ENCODE data around the gene GLRA3.
A peak's percentile ranks its signal among the peaks of the same experiment; 100 is the strongest.

GRCh38 chr4:174714393-174715211 is 114.4 kb downstream of the GLRA3 start:
- TF ChIP-seq CTCF (IDR thresholded peaks at IDR 0.05; ENCODE audit: control extremely low read depth in 1 of 3, insufficient read depth in 1 of 3, low read depth in 1 of 3, low read length in 3 of 3) = peak; percentile 63 to 75 (median 64)
- TF ChIP-seq TAF1 (IDR thresholded peaks at IDR 0.05; ENCODE audit: low read depth, low read length) = no peak
- TF ChIP-seq EP300 (IDR thresholded peaks at IDR 0.05; ENCODE audit: borderline replicate concordance in 1 of 2, low read depth in 2 of 2, low read length in 2 of 2) = no peak
- no peak for TF ChIP-seq BRCA1 (IDR thresholded peaks at IDR 0.05; ENCODE audit: low read depth, low read length)

Data from H1 (cell line).